Aorta (tissue), 5 donors: ENCODE measurements around the gene ADAMTS12. TPM values are rescaled to one million over a fixed set of nuclear protein-coding genes. Genes with fewer than 3 reads are reported as not detected.

Source experiments
- ATAC-seq: fragments of 200-7000 bp; cut with Tn5 transposase; one replicate; pipeline ENCODE4 v1.9.1; 2022; ENCODE audit warnings: moderate library complexity; ENCODE audit not compliant: low FRiP score
- DNase-seq, 2 donors: peaks; one replicate each; pipeline ENCODE4 v3.0.0-alpha.2; 2020
- H3K27ac ChIP-seq, 2 donors: one replicate each; pipeline ENCODE4 v1.5.1; 2013; ENCODE audit warnings: low read length in 2 of 2, mild to moderate bottlenecking in 2 of 2, moderate library complexity in 2 of 2, control low read depth in 1 of 2, inconsistent platforms in 1 of 2, low read depth in 1 of 2
- H3K27me3 ChIP-seq, 2 donors: one replicate each; pipeline ENCODE4 v1.6.1; 2013; ENCODE audit warnings: control low read depth in 1 of 2, low read length in 1 of 2, mild to moderate bottlenecking in 1 of 2, moderate library complexity in 1 of 2; ENCODE audit not compliant: insufficient read depth in 2 of 2, control insufficient read depth in 1 of 2
- H3K36me3 ChIP-seq, 2 donors: one replicate each; pipeline ENCODE4 v1.6.1; 2013; ENCODE audit warnings: control low read depth in 1 of 2, low read length in 1 of 2, mild to moderate bottlenecking in 1 of 2; ENCODE audit not compliant: insufficient read depth in 2 of 2, control insufficient read depth in 1 of 2
- H3K4me1 ChIP-seq, 2 donors: one replicate each; pipeline ENCODE4 v1.6.1; 2013; ENCODE audit warnings: low read length in 2 of 2, control low read depth in 1 of 2, mild to moderate bottlenecking in 1 of 2, moderate library complexity in 1 of 2; ENCODE audit not compliant: insufficient read depth in 2 of 2, control insufficient read depth in 1 of 2
- H3K4me3 ChIP-seq, 2 donors: one replicate each; pipeline ENCODE4 v1.5.1; 2013; ENCODE audit warnings: low read length in 2 of 2, control low read depth in 1 of 2, mild to moderate bottlenecking in 1 of 2
- H3K9me3 ChIP-seq: one replicate; pipeline ENCODE4 v1.6.1; 2013; ENCODE audit warnings: mild to moderate bottlenecking, low read length; ENCODE audit not compliant: control insufficient read depth
- WGBS, 2 donors: extraction: QIAGEN DNeasy Blood & Tissue Kit; methylation state at CpG; one replicate each; pipeline ENCODE4 v1.1.7; 2013; 5-methylcytosine and 5-hydroxymethylcytosine counted together
- intact Hi-C, 2 donors: fragments of 100-400 bp; cut with DNase I; formaldehyde crosslinking; loops; one replicate each; pipeline versions ENCODE4 v1.14.2 to v1.15.0; 2022
- polyA plus RNA-seq, 2 donors: library from polyadenylated mRNA; stranded (reverse); fragments of 200-250 nt; gene quantifications; one replicate each; pipeline ENCODE4 v1.2.3, GENCODE V29; 2013
- total RNA-seq, 2 donors: library from RNA; stranded (reverse); fragmentation: NEBNext Ultra II Directional; extraction: Animal tissue kit (Norgen Biotek cat#: 25700); gene quantifications; one replicate each; pipeline ENCODE4 v1.2.1, GENCODE V29; 2021
- donor health status: healthy with polysubstance abuse.
- donor health status: Bipolar disorder and iron deficiency.
- donor health status: DM: no; HTN: no; CAD: no.
- donor health status: DM: no; HTN: no; CAD: no.
- donor health status: DM: yes; HTN: yes; CAD: no.

The ADAMTS12 gene
- total and polyA plus RNA-seq, 4 donors, result 0.50 to 7.3 (median 2.8) TPM

DNA sequence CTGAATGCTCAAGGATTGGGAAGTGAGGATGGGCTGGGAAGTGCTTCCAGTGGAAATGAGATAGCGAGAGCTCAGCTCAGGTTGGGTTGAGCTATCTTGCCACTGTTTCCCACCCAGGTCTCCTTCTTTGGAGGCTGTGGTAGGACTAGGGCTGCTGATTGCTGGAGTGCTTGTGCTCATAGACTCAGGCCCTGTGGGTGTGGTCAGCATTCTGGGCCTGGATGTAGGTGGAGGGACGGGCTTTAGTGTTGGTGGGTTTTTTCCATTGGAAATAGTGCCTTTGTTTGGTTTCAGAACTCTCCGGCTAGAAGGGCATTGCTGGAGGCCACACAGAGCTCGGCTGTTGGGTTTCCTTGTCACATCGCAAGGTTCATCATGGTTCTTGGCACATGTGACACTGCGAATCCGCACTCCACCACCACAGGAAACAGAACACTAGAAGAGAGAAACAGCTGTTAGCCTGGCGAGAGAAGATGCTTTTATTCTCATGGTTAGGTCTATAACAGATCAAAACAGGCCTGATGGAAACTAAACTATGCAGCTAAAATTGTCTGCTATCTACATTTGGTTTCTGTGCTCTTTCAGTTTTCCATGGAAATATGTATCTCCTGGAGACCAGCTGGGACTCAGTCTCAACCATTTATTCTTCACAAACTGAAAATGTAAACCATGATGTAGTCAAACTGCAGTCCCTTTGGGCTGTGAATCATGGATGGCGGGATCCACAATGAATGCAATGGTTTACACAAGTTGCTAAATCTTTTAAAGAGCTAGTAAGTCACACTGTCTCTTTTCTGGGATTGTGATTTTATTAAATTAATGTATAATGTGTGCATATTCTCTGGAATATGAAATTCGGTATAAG lies 314.8 kb downstream of the ADAMTS12 start:
- Histone ChIP-seq H3K36me3 (no peaks in the 10 kb centered on the region), H3K9me3 (no peaks in the 10 kb centered on the region), H3K27me3 (no peaks in the 10 kb centered on the region), H3K27ac (no peak overlapping the region), H3K4me3 (no peak overlapping the region), H3K4me1 (no peaks in the 10 kb centered on the region)
- ATAC-seq (no peak), DNase-seq (no peak)
- WGBS, 2 donors, result 97% methylated on average over 10 of the region's 10 CpGs
- intact Hi-C loops, result no loop called here

DNA sequence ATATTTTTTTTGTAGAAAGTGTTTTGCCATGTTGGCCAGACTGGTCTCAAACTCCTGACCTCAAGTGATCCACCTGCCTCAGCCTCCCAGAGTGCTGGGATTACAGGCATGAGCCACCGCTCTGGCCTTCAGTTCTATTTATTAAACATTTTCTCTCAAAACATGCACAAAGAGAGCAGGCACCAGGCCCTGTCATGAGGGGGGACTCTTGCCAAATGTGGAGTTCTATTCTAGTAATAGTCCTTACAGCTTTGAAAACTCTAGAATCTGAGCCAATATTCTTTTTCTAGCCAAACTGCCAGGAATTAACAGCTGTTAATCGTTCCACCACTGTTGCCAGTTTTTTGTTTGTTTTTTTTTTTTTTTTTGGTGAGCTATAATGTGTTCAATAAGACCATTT lies 326.5 kb downstream of the ADAMTS12 start:
- peaks cover 0 to 3% of the 10 kb centered on the region in 2 donors for H3K4me1 ChIP-seq
- H3K27ac ChIP-seq, result no peak overlapping the region
- no peaks in the 10 kb centered on the region for H3K27me3 ChIP-seq
- no peaks in the 10 kb centered on the region for H3K36me3 ChIP-seq
- peak; percentile 82 for ATAC-seq
- no peak overlapping the region for H3K4me3 ChIP-seq
- DNase-seq, result peak in 1 of 2 donors; percentile 79
- WGBS, 2 donors, result 6 to 7% methylated on average over 2 of the region's 2 CpGs
- intact Hi-C loops, result no loop called here
- H3K9me3 ChIP-seq, result no peaks in the 10 kb centered on the region

DNA sequence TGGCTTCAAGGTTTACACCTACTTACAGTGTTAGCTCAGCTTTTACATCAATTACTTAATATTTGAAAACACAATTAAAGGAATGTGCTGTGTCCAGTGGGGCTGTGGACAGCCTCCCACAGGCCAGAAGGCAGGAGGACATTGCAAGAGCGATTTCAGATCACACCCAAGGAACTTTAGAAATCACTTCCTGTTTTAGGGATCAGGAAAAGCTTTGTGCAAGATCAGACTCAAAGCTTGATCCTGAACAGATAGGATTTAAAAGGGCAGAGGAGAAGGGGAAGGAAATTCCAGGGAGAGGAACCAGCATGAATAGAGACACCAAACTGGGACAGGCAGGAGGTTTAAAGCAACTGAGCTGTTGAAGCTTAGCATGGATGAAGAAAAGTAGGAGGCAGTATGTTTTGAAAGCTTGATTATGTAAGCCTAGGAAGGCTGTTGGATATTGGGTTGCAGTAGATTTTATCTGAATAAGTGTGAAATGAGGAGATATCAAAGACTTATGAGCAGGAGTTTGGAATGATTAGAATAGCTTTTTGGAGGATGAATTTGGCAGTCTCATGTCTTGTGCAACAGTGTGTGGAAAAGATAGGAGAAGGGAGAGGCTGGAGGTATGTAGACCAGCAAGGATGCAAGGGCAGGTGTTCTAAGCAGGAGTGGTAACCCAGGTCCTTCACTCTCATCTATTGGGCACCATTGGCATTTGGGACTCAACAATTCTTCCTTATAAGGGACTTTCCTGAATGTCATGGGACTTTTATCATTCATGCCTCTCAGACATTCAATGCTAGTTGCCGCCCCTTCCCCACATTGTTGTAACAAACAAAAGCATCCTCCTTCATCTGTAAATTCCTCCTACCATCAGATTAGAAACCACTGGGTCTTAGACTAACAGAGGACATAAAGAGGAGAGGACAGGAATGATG lies 327.5 kb downstream of the ADAMTS12 start:
- intact Hi-C loops, result no loop called here
- Histone ChIP-seq H3K27ac (peak overlapping the region in 1 of 2 donors; percentile 10), H3K4me1 (peaks cover 0 to 3% of the 10 kb centered on the region in 2 donors), H3K9me3 (no peaks in the 10 kb centered on the region), H3K36me3 (no peaks in the 10 kb centered on the region), H3K27me3 (no peaks in the 10 kb centered on the region), H3K4me3 (no peak overlapping the region)
- DNase-seq (no peak), ATAC-seq (peak; percentile 41)
- 91 to 96% methylated on average over 2 of the region's 2 CpGs for WGBS, 2 donors

DNA sequence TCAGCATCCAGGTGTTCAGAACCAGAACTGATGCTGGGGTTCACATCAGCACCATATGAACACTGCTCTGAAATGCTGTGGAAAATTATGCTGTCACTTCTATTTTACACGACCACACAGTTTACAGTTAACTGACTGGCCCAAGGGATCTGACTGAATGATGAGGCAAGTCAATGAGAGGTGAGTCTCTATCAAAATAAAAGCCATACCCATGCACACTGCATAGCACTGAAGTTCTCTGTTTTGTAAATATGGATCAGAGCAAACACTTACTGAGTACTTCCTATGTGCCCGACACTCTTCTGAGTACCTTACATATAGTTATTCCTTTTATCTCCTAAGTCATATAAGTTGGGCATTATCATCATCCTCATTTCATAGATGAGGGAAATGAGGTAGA lies 328.3 kb downstream of the ADAMTS12 start:
- Histone ChIP-seq H3K4me1 (peaks cover 0 to 3% of the 10 kb centered on the region in 2 donors), H3K4me3 (no peak overlapping the region), H3K27ac (no peak overlapping the region), H3K36me3 (no peaks in the 10 kb centered on the region), H3K27me3 (no peaks in the 10 kb centered on the region), H3K9me3 (no peaks in the 10 kb centered on the region)
- DNase-seq (no peak), ATAC-seq (no peak)
- WGBS, 2 donors, result 49 to 58% methylated on average over 2 of the region's 2 CpGs
- intact Hi-C loops, result no loop called here

DNA sequence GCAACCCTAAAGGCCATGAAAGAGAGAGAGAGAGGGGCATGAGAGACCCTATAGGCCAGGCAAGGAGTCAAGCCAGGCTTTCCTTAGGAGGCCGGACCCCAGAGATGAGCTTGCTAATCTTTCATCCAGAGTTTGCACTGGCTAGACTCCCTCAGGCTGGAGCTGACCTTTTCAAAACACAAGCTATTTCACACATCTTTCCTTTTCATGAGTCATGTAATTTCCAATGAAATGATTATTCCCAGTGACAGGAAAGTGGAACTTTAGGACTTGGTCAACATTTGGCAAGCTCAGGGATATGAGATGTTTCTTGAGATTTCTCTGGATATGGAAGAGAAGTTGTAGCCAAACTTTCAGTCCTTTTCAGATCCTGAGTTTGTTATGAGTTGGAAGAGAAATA lies 333.3 kb downstream of the ADAMTS12 start:
- peak; percentile 64 for ATAC-seq
- intact Hi-C loops, result no loop called here

DNA sequence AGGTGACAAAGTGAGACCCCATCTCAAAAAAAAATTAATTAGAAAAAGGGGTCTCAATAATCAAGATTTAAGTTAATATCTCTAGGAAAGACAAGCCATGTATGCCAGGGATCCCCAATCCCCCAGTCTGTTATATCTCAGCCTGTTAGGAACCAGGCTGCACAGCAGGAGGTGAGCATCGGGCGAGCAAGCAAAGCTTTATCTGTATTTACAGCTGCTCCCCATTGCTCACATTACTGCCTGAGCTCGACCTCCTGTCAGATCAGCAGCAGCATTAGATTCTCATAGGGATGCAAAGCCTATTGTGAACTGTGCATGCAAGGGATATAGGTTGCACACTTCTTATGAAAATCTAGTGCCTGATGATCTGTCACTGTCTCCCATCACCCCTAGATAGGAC lies 334.2 kb downstream of the ADAMTS12 start:
- Histone ChIP-seq H3K4me1 (peaks cover 0 to 2% of the 10 kb centered on the region in 2 donors), H3K27me3 (no peaks in the 10 kb centered on the region), H3K9me3 (no peaks in the 10 kb centered on the region), H3K27ac (no peak overlapping the region), H3K36me3 (no peaks in the 10 kb centered on the region), H3K4me3 (no peak overlapping the region)
- intact Hi-C loops, result no loop called here
- WGBS, 2 donors, result 89 to 90% methylated on average over 3 of the region's 3 CpGs
- no peak for DNase-seq
- ATAC-seq, result no peak

More for the DNA sequence above, 333.3 kb downstream of the ADAMTS12 start:
- H3K4me1 ChIP-seq, result peaks cover 0 to 2% of the 10 kb centered on the region in 2 donors
- WGBS, 2 donors, result 12 to 18% methylated on average over 1 of the region's 1 CpG
- no peak overlapping the region for H3K4me3 ChIP-seq
- no peak for DNase-seq
- H3K27me3 ChIP-seq, result no peaks in the 10 kb centered on the region
- no peaks in the 10 kb centered on the region for H3K36me3 ChIP-seq
- H3K9me3 ChIP-seq, result no peaks in the 10 kb centered on the region
- no peak overlapping the region for H3K27ac ChIP-seq

DNA sequence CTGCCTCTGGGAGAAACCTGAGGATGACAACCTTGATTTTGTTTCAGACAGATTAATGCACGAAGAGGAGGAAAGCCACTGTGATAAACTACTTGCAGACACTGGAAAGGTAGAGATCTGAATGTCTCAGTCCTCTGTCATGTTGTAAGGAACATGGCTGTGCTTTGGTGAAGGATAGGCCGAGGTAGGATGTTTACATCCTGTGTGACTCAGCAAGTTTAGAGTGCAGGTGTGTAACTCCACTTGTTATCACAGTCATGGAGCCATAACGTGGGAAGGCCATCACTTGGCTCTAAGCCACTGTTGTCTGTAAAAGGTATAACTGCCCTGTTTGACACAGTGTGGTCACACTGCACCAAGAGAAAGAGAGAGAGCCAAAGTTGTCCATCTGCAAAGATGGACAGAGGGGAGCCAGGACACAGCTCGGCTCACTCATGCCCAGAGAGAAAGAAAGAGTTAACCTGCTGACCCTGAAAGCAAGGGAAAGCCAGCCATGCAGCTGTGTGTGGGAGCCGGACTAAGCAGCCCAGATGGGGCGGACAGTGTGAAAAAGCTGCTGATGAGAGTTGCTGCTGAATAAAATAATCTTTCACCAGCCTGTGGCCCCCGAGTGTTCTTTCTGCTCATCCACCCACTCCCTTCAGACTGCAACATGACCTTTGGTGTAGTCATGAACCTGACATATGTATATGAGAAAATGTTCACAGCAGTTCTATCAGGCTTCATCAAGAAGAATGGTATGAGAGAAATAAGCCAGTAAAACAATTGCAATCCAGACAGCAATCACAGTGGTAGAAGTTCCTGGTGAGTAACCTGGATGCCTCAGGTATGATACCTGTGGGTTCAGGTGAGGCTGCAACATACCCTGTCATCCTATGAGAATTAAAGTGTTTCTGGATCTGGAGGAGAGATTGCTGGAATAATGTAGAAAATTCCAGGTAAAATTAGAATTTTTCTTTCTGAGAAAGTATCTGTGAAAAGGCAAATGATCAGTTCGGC lies 335.2 kb downstream of the ADAMTS12 start:
- intact Hi-C loops, result no loop called here
- 80 to 88% methylated on average over 8 of the region's 8 CpGs for WGBS, 2 donors
- ATAC-seq, result no peak

More for the DNA sequence above, 335.2 kb downstream of the ADAMTS12 start:
- Histone ChIP-seq H3K4me1 (peaks cover 0 to 2% of the 10 kb centered on the region in 2 donors), H3K4me3 (no peak overlapping the region), H3K27ac (no peak overlapping the region), H3K27me3 (no peaks in the 10 kb centered on the region), H3K36me3 (no peaks in the 10 kb centered on the region), H3K9me3 (no peaks in the 10 kb centered on the region)
- DNase-seq, result no peak
